ENCODE results near the gene FNDC8.
"Not testable (repeated sequence)": the region's sequence is repeated elsewhere in the genome, so short reads cannot be mapped to it uniquely, and the experiment has no call there.

- not testable (repeated sequence) for TF ChIP-seq CTCF, POLR2A (IDR thresholded peaks at IDR 0.05)
These were observed 10.6 kb upstream of the FNDC8 start for GRCh38 chr17:35110791-35111190.

All from uterus (tissue), 2 donors.